HG03135 (cell line): ENCODE data around the gene CALML5.

Experiments
- ATAC-seq: cut with Tn5 transposase; IDR thresholded peaks from one replicate; pipeline ENCODE4 v1.9.1; 2021; ENCODE audit warnings: mild to moderate bottlenecking, moderate library complexity; ENCODE audit not compliant: unreplicated experiment

The CALML5 gene

GRCh38 chr10:5534051-5534821 lies 34.9 kb upstream of the CALML5 start:
- ATAC-seq: no peak

GRCh38 chr10:5533098-5533731 lies 33.8 kb upstream of the CALML5 start:
- ATAC-seq: no peak

- ATAC-seq: no peak
Measured at GRCh38 chr10:5532618-5533097, 33.3 kb upstream of the CALML5 start.

- ATAC-seq: no peak
Measured at GRCh38 chr10:5532307-5532605, 32.9 kb upstream of the CALML5 start.

- no peak for ATAC-seq
Measured at GRCh38 chr10:5531558-5532306, 32.4 kb upstream of the CALML5 start.

GRCh38 chr10:5530846-5531557 lies 31.6 kb upstream of the CALML5 start:
- ATAC-seq: no peak

- no peak for ATAC-seq
Measured at GRCh38 chr10:5530412-5530806, 31.0 kb upstream of the CALML5 start.

GRCh38 chr10:5529702-5530411 lies 30.5 kb upstream of the CALML5 start:
- ATAC-seq: no peak

- no peak for ATAC-seq
Measured at GRCh38 chr10:5528989-5529701, 29.8 kb upstream of the CALML5 start.

- ATAC-seq: no peak
Measured at GRCh38 chr10:5527332-5528200, 28.2 kb upstream of the CALML5 start.

- ATAC-seq: no peak
Measured at GRCh38 chr10:5526691-5527331, 27.4 kb upstream of the CALML5 start.

GRCh38 chr10:5525561-5526341 lies 26.4 kb upstream of the CALML5 start:
- no peak for ATAC-seq

- ATAC-seq: no peak
Measured at GRCh38 chr10:5524641-5525560, 25.5 kb upstream of the CALML5 start, which contains the start of gene CALML3. TSS of gene CALML3 (plus strand) at chr10:5524961. CDS start at chr10:5525086, 125 bp downstream.

- no peak for ATAC-seq
Measured at GRCh38 chr10:5523796-5524574, 24.6 kb upstream of the CALML5 start.

- ATAC-seq: no peak
Measured at GRCh38 chr10:5522913-5523560, 23.7 kb upstream of the CALML5 start.
